C4-2B (cell line): ENCODE data around the gene ZBTB20.

Experiments
- CTCF ChIP-seq: fragments of 450-650 bp; conservative IDR thresholded peaks from 2 replicates; pipeline ENCODE4 v1.5.1; 2017; ENCODE audit warnings: mild to moderate bottlenecking
- ZFX ChIP-seq: fragments of 450-650 bp; IDR thresholded peaks from 2 replicates; pipeline ENCODE4 v1.6.1; 2017

DNA sequence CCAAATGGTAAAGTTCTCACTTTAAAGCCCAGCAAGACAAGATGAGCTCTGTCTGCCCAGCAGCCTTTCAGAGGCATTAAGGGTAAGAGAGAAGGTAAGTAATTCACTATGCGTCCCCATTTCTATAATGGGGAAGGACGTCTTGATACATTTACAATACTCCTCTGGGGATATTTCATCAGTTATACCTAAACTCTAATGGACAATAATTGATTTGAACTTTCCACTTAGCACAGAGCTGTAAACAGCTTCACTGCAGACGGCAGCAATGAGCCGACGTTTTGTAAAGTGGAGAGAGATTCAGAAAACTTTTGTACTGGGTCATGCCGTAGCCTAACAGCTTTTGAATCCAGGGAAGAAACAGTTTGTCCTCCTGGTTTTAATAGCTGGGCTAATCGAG lies 725.9 kb downstream of the ZBTB20 start:
- TF ChIP-seq CTCF (no peak), ZFX (no peak)
